Measurements from ENCODE around the gene XKR3.
"Not testable (repeated sequence)": the region's sequence is repeated elsewhere in the genome, so short reads cannot be mapped to it uniquely, and the experiment has no call there.

- not testable (repeated sequence) for TF ChIP-seq POLR2AphosphoS5 (IDR thresholded peaks at IDR 0.05; ENCODE audit: borderline replicate concordance, low read depth, low read length); FOXP2 (optimal IDR thresholded peaks at IDR 0.05; ENCODE audit: control extremely low read depth, extremely low read length, insufficient read depth)
These were observed 75.9 kb downstream of the XKR3 start for GRCh38 chr22:16749282-16749681.

Measured in SK-N-MC (cell line).